ENCODE results near the gene CAPN8.

The CAPN8 gene

DNA sequence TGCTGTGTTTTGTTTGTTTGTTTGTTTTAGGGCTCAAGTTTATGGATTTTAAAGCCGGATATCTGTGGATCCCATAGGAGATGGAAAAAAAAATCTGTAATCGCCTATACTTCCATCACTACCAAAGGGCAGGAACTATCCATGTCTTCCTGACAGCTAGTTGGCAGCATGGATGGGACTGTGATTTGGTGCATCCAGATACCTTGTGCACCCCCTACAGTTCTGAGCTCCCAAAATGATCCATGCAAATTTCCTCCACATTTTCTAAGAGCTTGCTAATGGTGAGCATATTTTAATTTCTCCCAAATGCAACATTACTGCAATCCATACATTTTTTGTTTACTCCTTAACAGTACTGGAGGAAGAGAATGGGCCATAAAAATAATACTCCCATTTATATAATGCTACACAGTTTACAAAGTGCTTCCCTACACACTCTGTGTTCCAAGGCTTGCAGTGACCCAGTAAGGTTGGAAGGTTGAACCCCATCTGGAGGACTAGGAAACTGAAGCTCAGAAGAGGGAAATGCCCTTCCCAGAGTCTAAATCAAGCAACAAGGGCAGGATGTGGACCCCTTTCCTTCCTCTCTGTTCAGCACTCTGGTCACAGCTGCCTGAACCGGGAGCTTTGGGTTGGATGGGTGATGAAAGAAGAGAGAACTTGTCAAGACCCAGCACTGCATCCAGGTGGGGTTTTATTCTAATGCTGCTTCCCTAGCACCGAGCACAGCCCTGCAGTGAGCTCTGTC lies 48.0 kb downstream of the CAPN8 start:
- no peak for DNase-seq (ENCODE audit: low read depth in 3 of 3)

DNA sequence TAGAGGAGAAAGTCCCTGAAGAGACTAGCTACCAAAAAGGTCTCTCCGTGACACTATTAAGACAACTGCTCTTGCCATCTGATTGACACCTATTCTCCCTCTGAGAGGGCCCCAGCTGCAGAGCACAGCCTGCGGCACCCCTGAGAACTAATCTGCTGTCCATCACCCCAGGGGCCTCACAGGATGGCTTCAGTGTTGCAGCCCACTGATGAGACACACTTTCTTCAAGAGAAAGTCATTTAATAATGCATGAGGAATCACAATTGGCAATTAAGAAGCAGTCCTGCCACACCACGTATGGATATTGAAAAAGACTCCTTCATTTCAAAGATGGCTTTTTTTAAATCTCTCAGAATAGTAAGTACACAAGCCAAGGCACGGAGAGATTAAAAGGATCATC lies 48.9 kb downstream of the CAPN8 start:
- no peak for DNase-seq (ENCODE audit: low read depth in 3 of 3)

DNA sequence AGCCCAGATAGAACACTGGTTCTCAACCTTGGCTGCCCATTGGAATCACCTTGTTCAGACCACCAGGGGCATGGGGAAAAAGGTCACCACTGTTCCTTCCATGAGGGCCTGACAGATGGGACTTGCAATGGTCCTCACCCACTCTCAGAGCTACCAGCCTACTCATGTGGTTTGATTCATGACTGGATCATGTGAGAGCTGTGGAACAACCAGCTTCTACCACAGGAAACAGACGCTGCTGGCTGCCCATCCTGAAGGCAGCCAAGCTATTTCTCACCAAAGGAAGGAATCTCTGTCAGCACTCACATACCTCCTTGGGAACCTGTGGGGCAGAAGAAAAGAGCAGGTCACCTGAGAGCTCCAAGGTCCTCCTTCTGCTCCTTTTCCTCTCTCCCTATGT lies 53.6 kb downstream of the CAPN8 start:
- no peak for DNase-seq (ENCODE audit: low read depth in 3 of 3)

DNA sequence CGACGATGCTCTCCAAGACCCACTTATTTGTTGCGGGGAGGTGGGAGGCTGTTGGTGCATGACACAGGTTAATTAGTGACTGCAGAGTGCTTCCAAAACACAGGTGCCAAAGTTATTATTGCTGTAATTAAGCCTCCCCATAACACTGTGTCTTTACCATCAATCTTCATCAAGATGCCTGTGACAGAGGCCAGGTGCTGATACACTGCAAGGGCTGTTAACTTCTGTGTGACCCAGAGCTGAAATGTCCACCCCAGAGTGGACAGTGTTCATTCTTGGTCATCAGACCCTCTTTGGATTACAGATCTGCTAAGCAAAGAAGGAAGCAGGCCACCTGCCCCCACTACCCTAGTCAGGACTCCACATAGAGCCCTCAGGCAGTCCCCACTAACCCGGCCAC lies 55.5 kb downstream of the CAPN8 start:
- DNase-seq (ENCODE audit: low read depth in 3 of 3), result no peak

DNA sequence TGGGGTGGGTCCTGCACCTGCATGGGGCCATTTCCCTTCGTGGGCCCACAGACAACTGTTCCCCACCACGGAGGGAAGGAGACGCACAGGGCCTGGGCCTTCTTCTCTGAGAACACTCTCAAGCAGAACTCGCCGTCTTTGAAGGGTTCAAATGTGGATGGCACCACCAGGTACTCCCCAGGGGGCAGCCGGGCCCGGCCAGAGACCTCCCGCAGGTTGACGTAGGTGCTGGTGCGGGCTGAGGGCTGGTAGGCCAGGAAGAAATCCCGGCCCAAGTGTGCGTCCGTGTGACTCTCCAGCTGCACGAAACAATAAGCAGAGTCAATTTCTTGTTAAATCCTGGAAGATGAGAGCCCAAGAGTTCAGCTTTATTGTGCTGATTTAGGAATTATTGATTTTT lies 56.4 kb downstream of the CAPN8 start:
- DNase-seq (ENCODE audit: low read depth in 3 of 3), result no peak

DNA sequence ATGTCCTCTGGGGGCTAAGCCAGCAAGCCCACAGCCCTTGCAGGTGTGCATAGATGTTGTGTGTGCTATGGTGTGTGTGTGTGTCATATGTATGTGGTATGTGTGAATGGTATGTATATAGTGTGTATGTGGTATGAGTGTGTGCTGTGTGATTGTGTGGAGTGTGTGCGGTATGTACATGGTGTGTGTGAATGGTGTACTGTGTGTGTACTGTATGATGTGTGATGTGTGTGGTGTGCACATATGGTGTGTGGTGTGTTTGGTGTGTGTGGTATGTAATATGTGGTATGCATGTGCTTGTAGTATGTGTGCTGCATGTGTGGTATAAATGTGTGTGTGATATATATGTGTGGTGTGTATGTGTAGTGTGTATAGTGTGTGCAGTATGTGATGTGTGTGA lies 107.0 kb downstream of the CAPN8 start:
- DNase-seq (ENCODE audit: low read depth in 3 of 3), result no peak

DNA sequence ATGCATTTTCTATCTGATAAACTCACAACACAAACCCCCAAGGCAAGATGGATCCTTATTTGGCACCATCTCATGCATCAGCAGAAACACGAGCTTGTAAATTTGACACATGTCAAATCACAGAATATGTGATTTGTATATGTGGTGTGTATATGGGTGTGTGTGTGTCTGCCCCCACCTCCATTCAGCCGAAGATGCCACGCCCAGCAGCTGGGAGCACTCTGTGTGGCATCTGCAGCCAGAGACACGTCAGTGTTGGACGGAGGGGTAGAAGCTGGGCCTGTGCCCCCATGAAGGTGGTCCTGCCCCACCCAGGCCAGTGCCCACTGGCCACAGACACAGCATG lies 108.4 kb downstream of the CAPN8 start:
- DNase-seq (ENCODE audit: low read depth in 3 of 3), result no peak

DNA sequence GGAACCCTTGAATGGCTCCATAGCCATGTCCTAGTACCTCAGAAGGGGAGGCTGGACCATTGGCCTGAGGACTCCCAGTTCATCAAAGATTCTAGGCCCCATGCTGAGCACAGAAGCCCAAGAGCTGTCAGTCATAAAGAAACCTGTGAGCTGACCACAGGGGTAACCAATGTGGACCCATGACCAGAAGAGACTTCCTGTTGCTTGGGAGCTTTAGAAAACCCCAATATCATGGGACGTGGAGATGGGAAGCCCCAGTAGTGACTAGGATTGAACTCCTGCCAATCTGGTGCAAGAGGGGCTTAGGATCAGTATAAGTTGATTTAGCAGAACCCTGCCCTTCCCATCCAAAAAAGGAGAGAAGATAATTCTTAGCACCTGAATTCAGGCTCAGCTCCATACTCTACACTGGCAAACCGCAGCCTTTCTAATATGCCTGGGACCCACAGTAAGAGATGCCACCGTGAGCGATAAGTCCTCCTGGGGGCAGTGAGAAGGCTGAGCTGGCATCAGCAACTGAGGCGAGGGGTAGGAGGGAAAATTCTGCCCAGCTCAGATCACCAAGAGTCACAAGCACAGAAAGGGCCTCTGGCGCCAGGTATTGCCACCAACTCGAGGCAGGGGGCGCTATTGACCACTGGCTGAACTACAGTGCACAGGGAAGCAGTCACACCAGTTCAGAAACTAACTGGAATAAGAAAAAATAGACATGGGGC lies 108.9 kb downstream of the CAPN8 start:
- peak in 1 of 3 experiments; percentile 48 for DNase-seq (ENCODE audit: low read depth in 3 of 3)

DNA sequence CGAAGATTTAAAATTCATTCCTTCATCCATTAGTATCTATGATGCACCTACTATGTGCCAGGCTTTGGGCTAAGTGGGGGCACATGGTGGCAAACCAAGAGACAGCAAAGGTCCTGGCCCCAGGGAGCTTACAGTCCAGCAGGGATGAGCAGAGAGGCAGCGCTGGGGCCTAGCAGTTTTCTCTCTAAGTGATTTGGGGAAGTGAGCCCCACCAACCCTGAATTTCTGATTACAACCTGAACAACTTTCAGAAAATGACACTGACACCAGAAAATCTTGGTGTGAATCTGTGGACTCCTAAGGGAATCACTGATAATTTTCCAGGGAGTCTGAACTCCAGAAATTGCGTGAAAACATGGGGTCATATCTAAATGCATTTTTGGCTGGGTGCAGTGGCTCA lies 111.5 kb downstream of the CAPN8 start:
- no peak for DNase-seq (ENCODE audit: low read depth in 3 of 3)

DNA sequence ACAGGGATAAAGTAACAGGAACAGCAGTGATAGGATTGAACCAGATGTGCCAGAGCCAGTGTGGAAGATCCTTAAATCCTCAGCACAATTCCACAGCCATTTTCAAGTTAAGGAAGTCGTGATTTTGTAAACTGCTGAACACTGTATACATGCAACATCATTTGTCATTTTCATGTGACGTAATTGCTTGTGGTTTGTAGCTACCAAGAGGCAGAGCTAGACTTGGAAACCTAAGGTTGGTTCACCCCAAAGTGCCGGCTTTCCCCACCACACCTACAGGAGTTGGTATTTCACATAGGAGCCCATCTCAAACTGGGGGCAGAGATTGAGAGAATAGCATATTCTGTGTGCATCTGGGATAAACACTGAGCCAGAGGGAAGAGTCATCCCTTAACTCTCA lies 113.9 kb downstream of the CAPN8 start:
- DNase-seq (ENCODE audit: low read depth in 3 of 3), result no peak

DNA sequence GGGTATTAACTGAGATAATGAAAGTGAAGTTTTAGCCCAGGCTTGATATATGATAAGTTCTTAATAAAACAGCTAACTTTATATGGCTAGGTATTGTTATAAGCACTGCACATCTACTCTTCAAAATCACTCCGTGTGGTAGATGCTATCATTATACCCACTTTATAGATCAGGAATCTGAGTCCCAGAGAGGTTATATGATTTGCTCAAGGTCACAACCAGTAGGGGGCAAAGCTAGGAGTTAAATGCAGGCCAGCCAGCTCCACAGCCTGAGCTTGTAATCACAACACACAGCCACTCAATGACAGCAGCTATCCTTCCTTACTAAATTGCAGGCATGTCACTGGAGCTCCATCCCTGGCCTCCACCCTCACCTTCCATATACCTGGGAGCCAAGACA lies 115.8 kb downstream of the CAPN8 start:
- DNase-seq (ENCODE audit: low read depth in 3 of 3), result no peak

DNA sequence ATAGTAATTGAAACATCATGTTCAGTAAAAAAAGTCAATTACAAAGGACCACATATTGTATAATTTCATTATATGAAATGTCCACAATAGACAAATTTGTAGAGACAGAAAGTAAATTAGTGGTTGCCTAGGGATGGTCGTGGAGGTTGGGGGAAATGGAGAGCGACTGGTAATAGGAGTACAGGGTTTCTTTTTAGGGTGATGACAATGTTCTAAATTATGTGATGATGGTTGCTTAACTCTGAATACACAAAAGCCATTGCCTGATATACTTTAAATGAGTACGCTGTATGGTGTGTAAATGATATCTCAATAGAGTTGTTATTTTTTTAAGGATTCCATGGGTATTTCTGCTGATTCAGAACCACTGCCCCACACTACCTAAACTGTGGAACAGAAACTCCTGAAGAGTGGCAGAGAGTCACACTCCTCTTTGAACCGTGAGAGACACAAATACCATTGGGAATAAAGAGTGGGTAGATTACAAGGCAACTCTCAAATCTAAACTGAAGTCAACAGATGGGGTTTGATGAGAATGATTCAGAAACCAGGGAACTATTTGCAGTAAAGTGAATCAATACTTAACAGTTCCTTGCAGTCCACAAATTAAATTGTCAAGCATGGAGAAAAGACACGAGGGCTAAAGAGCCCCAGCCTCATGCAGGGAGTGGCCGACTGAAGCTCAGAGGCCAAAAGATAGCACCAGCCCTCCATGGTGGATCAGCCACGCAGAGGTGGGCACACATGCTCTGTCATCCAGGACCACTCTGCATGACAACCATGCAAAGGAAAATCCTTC lies 118.0 kb downstream of the CAPN8 start:
- DNase-seq (ENCODE audit: low read depth in 3 of 3), result no peak

DNA sequence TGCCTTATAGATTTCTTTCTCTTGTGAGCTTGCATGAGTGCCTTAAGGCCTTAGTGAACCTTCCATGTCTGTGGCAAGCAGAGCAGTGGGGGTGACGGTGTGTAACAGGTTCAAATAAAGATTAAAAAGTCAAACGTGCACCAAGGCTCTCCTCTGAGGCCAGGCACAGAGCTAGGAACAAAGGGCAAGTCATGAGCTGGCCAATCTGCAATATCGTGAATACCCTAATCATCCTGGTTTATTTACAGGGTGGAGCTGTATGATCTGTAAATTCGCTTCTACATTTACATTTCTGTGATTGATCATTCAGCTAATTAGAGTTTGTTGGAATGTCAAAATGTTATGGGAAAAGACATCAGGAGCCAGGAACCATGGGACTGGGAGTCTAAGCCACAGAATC lies 120.2 kb downstream of the CAPN8 start:
- DNase-seq (ENCODE audit: low read depth in 3 of 3), result no peak

DNA sequence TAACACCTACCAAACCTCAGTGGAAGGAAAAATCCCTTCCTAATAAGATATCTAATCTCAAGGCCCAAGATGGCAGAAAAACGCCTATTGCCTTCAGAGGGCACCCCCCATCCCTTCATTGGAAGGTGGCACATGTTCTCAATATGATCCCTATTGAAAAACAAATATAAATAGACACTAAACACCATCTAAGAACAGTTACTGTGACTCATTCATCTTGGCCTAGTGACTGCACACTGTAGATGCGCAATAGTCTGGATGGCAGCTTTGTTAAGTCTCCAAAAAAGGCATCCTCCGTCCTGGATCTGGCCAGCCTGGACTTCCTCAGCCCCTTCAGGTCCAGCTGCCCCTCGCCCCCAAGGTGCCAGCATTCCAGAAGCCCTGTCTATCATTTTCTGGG lies 121.9 kb downstream of the CAPN8 start:
- no peak for DNase-seq (ENCODE audit: low read depth in 3 of 3)

DNA sequence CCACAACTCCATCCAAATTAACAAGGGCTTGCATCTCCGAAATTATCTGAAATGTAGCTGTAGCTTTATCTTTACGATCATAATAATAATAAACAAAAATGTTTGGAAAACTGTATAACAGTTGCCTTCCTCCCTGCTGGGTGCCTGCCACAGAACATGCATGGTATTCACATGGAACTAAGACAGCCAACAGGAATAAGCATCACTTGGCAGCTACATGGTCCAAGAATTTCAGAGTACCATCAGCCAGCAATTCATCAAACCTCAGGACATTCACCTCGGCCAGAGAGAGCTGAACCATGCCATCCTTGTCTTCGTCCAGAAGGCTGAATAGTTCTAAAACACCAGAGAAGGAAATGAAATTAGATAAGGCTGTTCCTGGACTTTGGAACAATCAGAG lies 122.7 kb downstream of the CAPN8 start:
- no peak for DNase-seq (ENCODE audit: low read depth in 3 of 3)

DNA sequence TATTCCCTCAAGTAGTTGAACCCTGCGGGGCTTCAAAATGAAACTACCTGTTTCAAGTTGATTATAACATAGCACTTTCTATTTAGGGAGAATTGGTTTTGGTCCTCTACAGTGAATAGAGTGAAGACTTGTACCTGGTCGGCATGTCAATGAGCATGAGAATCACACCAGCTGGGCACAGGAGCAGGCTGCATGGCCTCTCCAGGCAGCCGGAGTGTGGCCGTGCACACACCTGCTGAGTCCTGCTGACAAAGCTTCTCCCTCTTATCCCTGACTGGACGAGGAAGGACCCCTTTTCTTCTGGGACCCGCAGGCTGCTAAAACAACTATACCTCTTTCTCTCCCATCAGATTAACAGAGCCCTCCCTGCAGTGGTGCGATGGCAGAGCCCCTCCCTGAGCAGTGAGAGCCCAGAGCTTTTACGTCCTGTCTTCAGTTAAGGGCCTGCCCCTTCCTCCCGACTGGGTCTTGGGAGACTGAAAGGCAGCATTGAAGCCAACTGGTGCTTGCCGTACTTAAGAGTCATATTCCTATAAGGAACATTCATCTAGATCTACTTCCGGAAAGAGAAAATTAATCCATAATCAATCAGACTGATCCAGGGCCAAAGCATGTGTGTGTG lies 124.9 kb downstream of the CAPN8 start:
- no peak for DNase-seq (ENCODE audit: low read depth in 3 of 3)

DNA sequence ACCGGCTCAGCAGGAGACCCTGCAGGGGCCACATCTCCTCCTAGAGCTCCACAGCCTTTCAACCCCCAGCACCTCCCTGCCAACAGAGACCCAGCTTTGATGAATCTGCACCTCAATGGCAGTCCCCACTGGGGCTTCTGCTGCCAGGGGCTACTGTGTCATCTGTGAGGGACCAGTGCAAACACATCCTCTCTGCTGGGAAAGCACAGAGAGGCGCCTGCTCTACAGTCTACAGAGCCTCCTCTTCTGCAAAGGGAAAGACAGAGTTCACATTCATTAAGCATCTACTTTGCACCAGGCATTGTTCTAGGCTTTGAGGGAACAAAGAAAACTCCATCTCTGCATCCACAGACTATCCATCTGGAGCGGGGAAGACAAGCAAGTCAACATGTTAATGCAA lies 125.8 kb downstream of the CAPN8 start:
- DNase-seq (ENCODE audit: low read depth in 3 of 3), result no peak

DNA sequence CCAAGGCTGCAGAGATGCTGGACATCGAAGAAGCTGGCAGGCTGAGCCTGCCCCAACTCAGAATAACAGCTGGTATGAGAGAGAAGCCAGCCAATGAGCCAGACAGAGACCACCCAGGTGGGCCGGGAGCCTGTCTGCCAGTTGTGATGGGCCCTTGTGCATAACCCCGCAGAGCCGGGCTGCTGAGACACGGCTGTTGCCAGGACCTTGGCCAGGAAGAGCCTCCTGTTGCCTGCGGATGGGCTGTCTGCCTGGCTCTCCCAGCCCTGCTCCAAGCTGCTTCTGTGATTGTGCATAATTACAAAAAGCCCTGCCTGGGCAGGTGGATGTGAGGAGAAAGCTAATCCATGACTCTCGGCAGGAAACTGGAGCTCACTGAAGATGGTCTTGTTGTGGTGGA lies 126.5 kb downstream of the CAPN8 start:
- DNase-seq (ENCODE audit: low read depth in 3 of 3), result no peak

DNA sequence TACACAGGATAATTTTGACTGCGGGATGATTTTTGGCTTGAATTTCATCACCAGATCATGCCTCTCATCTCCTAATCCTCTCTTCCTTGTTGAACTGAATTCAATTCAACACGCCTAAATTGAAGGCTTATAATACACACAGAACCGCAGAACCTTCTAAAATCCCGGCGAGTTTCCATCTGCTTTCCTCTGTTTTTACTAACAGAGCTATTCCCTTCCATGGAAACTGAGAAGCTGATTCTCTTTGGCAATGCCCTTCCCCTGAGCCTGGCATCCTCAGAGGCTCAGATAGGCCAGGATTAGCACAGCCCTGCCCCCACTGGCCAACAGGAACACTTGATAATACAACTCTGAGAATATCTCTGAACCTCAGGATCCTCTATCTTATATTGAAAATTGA lies 130.2 kb downstream of the CAPN8 start:
- no peak for DNase-seq (ENCODE audit: low read depth in 3 of 3)

DNA sequence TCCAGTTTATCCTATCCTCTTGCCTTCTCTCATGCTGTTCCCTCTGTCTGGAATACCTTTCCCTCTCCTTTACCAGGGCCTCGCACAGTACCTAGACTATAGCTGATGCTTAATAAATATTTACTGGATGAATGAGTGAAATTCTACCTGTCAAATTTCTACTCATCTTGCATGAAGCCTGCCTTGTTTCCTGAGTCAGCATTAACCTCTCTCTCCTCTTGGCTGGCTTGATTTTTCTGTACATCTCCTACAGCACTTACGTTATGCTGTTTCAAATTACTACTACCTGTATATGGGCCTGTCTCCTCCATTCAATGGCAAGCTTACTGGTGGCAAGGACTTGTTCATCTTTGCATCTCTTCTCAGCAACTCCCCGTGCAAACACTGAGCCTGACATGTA lies 130.8 kb downstream of the CAPN8 start:
- DNase-seq (ENCODE audit: low read depth in 3 of 3), result no peak

DNA sequence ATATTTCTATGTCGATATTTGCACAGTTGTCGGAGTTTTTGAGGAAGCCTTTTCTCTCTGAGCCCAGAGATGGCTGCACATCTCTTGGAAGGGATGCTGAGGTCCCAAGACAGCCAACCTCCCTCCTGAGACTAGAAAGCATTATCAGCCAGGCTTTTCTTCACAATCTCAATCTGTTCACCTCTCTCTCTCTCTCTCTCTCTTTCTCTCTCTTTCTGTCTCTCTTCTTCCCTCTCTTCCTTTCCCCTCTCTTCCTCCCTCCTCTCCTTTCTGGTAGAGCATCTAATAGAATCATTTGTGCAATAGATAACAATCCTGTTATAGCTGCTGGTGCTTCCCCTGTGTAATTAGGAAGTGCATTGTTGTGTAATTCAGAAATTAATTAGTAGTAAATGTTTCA lies 131.8 kb downstream of the CAPN8 start:
- no peak for DNase-seq (ENCODE audit: low read depth in 3 of 3)

DNA sequence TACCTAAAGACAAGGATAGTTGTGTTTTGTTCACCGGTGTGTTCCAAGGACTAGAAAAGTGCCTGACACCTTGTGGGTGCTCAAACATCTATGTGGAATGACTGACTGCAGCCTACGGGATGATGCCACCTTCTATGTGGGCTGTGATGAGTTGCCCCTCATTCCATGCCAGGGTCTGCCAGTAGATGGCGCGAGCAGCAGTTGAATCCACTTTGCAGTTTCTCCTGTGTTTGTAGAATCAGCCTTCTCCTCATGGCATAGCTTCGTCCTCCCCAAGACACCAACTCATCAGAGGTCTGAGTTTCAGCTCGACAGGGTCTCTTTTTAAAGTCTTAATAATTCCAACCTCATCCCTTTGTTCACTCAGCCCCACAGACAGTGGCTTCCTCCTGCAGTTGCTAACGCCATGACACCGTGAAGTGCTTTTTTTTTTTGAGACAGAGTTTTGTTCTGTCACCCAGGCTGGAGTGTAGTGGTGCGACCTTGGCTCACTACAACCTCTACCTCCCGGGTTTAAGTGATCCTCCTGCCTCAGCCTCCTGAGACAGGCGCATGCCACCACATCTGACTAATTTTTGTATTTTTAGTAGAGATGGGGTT lies 133.7 kb downstream of the CAPN8 start:
- peak in 2 of 3 experiments; percentile 18 to 53 for DNase-seq (ENCODE audit: low read depth in 3 of 3)
